Parathyroid adenoma (tissue), 2 donors: ENCODE measurements around the gene COL8A2.

Experiments
- H2AFZ ChIP-seq: fragments of 300-600 bp; sonication (generic); one replicate; pipeline ENCODE4 v1.7.0; 2017; ENCODE audit warnings: antibody characterized with exemption, mild to moderate bottlenecking
- H3K27ac ChIP-seq: fragments of 300-600 bp; sonication (generic); one replicate; pipeline ENCODE4 v1.7.0; 2017
- H3K27me3 ChIP-seq: fragments of 300-600 bp; sonication (generic); one replicate; pipeline ENCODE4 v1.7.0; 2017; ENCODE audit warnings: low read length; ENCODE audit not compliant: control insufficient read depth, insufficient read depth
- H3K36me3 ChIP-seq: fragments of 300-600 bp; sonication (generic); one replicate; pipeline ENCODE4 v1.7.0; 2017; ENCODE audit warnings: low read length; ENCODE audit not compliant: control insufficient read depth, insufficient read depth
- H3K4me1 ChIP-seq: fragments of 300-600 bp; sonication (generic); one replicate; pipeline ENCODE4 v1.7.0; 2017; ENCODE audit warnings: control low read depth
- H3K4me2 ChIP-seq: fragments of 300-600 bp; sonication (generic); one replicate; pipeline ENCODE4 v1.7.0; 2017; ENCODE audit warnings: low read length
- H3K4me3 ChIP-seq: fragments of 300-600 bp; sonication (generic); one replicate; pipeline ENCODE4 v1.7.0; 2017; ENCODE audit warnings: low read depth, low read length
- H3K79me2 ChIP-seq: fragments of 300-600 bp; sonication (generic); one replicate; pipeline ENCODE4 v1.7.0; 2017; ENCODE audit warnings: control low read depth
- H3K9ac ChIP-seq: fragments of 300-600 bp; sonication (generic); one replicate; pipeline ENCODE4 v1.7.0; 2017; ENCODE audit warnings: mild to moderate bottlenecking
- H3K9me3 ChIP-seq: fragments of 300-600 bp; sonication (generic); one replicate; pipeline ENCODE4 v1.7.0; 2017; ENCODE audit warnings: low read length; ENCODE audit not compliant: control insufficient read depth
- TF ChIP-seq, protein P1 (sequence below): fragments of 300-600 bp; sonication (generic); IDR thresholded peaks from one replicate; pipeline ENCODE4 v1.7.0; 2017; ENCODE audit warnings: antibody characterized with exemption, mild to moderate bottlenecking
- donor health status: primary hyperparathyroidism.

Gene COL8A2

GRCh38 chr1:36097693-36098585 lies 27.1 kb downstream of the COL8A2 start:
- TF ChIP-seq, protein P1, sequence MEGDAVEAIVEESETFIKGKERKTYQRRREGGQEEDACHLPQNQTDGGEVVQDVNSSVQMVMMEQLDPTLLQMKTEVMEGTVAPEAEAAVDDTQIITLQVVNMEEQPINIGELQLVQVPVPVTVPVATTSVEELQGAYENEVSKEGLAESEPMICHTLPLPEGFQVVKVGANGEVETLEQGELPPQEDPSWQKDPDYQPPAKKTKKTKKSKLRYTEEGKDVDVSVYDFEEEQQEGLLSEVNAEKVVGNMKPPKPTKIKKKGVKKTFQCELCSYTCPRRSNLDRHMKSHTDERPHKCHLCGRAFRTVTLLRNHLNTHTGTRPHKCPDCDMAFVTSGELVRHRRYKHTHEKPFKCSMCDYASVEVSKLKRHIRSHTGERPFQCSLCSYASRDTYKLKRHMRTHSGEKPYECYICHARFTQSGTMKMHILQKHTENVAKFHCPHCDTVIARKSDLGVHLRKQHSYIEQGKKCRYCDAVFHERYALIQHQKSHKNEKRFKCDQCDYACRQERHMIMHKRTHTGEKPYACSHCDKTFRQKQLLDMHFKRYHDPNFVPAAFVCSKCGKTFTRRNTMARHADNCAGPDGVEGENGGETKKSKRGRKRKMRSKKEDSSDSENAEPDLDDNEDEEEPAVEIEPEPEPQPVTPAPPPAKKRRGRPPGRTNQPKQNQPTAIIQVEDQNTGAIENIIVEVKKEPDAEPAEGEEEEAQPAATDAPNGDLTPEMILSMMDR = no peak
- Histone ChIP-seq H3K27ac (no peak overlapping the region), H3K79me2 (no peaks in the 10 kb centered on the region), H3K9me3 (no peaks in the 10 kb centered on the region), H3K27me3 (no peaks in the 10 kb centered on the region), H2AFZ (no peak overlapping the region), H3K4me3 (no peak overlapping the region), H3K36me3 (no peaks in the 10 kb centered on the region), H3K9ac (no peak overlapping the region), H3K4me2 (no peak overlapping the region), H3K4me1 (no peaks in the 10 kb centered on the region)

GRCh38 chr1:36096500-36097432 lies 28.3 kb downstream of the COL8A2 start:
- H3K79me2 ChIP-seq = no peaks in the 10 kb centered on the region
- H2AFZ ChIP-seq = no peak overlapping the region
- TF ChIP-seq, protein P1 = no peak
- H3K4me2 ChIP-seq = no peak overlapping the region
- no peak overlapping the region for H3K4me3 ChIP-seq
- no peaks in the 10 kb centered on the region for H3K9me3 ChIP-seq
- H3K27ac ChIP-seq = no peak overlapping the region
- H3K36me3 ChIP-seq = no peaks in the 10 kb centered on the region
- H3K9ac ChIP-seq = no peak overlapping the region
- no peaks in the 10 kb centered on the region for H3K4me1 ChIP-seq
- no peaks in the 10 kb centered on the region for H3K27me3 ChIP-seq

GRCh38 chr1:36095760-36096405 lies 29.1 kb downstream of the COL8A2 start:
- H3K27ac ChIP-seq = no peak overlapping the region
- H3K79me2 ChIP-seq = no peaks in the 10 kb centered on the region
- H3K9ac ChIP-seq = no peak overlapping the region
- no peak overlapping the region for H3K4me2 ChIP-seq
- TF ChIP-seq, protein P1 = no peak
- no peaks in the 10 kb centered on the region for H3K36me3 ChIP-seq
- H3K4me1 ChIP-seq = no peaks in the 10 kb centered on the region
- no peak overlapping the region for H2AFZ ChIP-seq
- H3K4me3 ChIP-seq = no peak overlapping the region
- no peaks in the 10 kb centered on the region for H3K27me3 ChIP-seq
- no peaks in the 10 kb centered on the region for H3K9me3 ChIP-seq

- Histone ChIP-seq H3K27ac (no peak overlapping the region), H3K27me3 (no peaks in the 10 kb centered on the region), H3K9ac (no peak overlapping the region), H3K9me3 (no peaks in the 10 kb centered on the region), H3K4me1 (no peaks in the 10 kb centered on the region), H3K36me3 (no peaks in the 10 kb centered on the region), H3K4me3 (no peak overlapping the region), H3K79me2 (no peaks in the 10 kb centered on the region), H3K4me2 (no peak overlapping the region), H2AFZ (no peak overlapping the region)
- TF ChIP-seq, protein P1 = no peak
Observed at GRCh38 chr1:36094621-36095061, 30.4 kb downstream of the COL8A2 start.
